Esophagus (tissue), 2 donors: Measurements from ENCODE around the gene PLEKHA4. TPM values are rescaled to one million over a fixed set of nuclear protein-coding genes. Genes with fewer than 3 reads are reported as not detected.
A peak's percentile ranks its signal among the peaks of the same experiment; 100 is the strongest.
"Not testable (repeated sequence)": the region's sequence is repeated elsewhere in the genome, so short reads cannot be mapped to it uniquely, and the experiment has no call there.

Experiments used
- H3K27ac ChIP-seq, 2 donors: one replicate each; pipeline ENCODE4 v1.5.1; 2013; ENCODE audit warnings: low read depth in 2 of 2, mild to moderate bottlenecking in 2 of 2, inconsistent platforms in 1 of 2, low read length in 1 of 2, moderate library complexity in 1 of 2
- H3K27me3 ChIP-seq, 2 donors: one replicate each; pipeline ENCODE4 v1.6.1; 2013; ENCODE audit warnings: low read length in 2 of 2, control low read depth in 1 of 2, mild to moderate bottlenecking in 1 of 2; ENCODE audit not compliant: insufficient read depth in 2 of 2, control insufficient read depth in 1 of 2
- H3K36me3 ChIP-seq, 2 donors: one replicate each; pipeline ENCODE4 v1.6.1; 2013; ENCODE audit warnings: low read length in 1 of 2; ENCODE audit not compliant: control insufficient read depth in 2 of 2, insufficient read depth in 2 of 2
- H3K4me1 ChIP-seq, 2 donors: one replicate each; pipeline ENCODE4 v1.6.1; 2013; ENCODE audit warnings: low read length in 1 of 2; ENCODE audit not compliant: control insufficient read depth in 2 of 2, insufficient read depth in 2 of 2
- H3K4me3 ChIP-seq, 2 donors: one replicate each; pipeline ENCODE4 v1.5.1; 2013; ENCODE audit warnings: low read length in 2 of 2, mild to moderate bottlenecking in 2 of 2, low read depth in 1 of 2, moderate library complexity in 1 of 2
- H3K9me3 ChIP-seq, 2 donors: one replicate each; pipeline ENCODE4 v1.6.1; 2013; ENCODE audit warnings: mild to moderate bottlenecking in 2 of 2, low read depth in 1 of 2, low read length in 1 of 2, moderate library complexity in 1 of 2; ENCODE audit not compliant: control insufficient read depth in 2 of 2, insufficient read depth in 1 of 2
- WGBS, 2 donors: extraction: QIAGEN DNeasy Blood & Tissue Kit; methylation state at CpG; one replicate each; pipeline ENCODE4 v1.1.7; 2013; 5-methylcytosine and 5-hydroxymethylcytosine counted together
- polyA plus RNA-seq, 2 donors: library from polyadenylated mRNA; stranded (reverse); fragments of 200-250 nt; gene quantifications; one replicate each; pipeline ENCODE4 v1.2.3, GENCODE V29; 2013
- donor health status: healthy with polysubstance abuse.
- donor health status: Bipolar disorder and iron deficiency.

Gene PLEKHA4
- polyA plus RNA-seq, 2 donors: 8.6 to 9.2 TPM

DNA sequence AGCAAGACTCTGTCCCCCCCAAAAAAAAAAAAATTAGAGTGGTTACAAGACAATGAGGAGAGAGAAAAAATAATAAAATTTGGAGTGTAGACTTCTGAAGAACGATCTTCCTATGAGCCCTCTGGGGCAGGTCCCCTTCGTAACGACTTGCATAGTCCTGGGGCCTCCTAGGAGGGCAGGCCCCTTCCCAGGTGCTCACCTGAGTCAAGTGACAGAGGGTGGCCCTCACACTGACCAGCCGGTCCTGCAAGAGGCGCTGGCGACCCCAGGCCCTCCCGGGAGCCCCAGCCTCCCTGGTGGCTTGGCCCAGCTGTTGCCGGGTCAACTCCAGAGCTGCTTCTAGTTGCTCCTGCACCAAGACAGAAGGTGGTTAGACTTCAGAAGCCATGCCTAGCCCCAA, 14.9 kb downstream of the PLEKHA4 start:
- 87 to 90% methylated on average over 8 of the region's 8 CpGs for WGBS, 2 donors
- no peaks in the 10 kb centered on the region for H3K4me1 ChIP-seq
- H3K36me3 ChIP-seq: no peaks in the 10 kb centered on the region
- H3K4me3 ChIP-seq: no peak overlapping the region
- no peaks in the 10 kb centered on the region for H3K9me3 ChIP-seq
- no peaks in the 10 kb centered on the region for H3K27me3 ChIP-seq
- no peak overlapping the region for H3K27ac ChIP-seq

DNA sequence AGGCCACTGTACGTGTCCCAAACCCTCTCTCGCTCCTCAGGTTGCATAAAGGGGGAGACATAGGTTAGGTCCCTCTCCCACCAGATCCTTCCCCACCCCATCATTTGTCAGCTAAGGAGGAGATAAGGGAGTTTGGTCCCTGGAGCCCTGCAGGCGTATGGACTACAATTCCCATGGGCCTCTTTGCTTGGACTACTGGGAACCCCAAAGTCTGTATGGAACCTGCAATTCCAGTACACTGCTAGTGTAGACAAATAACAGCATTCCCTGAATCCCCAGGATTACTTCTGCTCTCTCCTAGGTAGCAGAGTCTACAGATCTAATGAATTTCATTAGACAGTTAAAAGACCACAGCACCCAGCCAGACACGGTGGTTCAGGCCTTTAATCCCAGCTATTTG, 16.1 kb downstream of the PLEKHA4 start:
- Histone ChIP-seq H3K4me1 (no peaks in the 10 kb centered on the region), H3K4me3 (no peak overlapping the region), H3K27me3 (no peaks in the 10 kb centered on the region), H3K36me3 (no peaks in the 10 kb centered on the region), H3K9me3 (no peaks in the 10 kb centered on the region), H3K27ac (no peak overlapping the region)
- WGBS, 2 donors: 91 to 92% methylated on average over 4 of the region's 4 CpGs

DNA sequence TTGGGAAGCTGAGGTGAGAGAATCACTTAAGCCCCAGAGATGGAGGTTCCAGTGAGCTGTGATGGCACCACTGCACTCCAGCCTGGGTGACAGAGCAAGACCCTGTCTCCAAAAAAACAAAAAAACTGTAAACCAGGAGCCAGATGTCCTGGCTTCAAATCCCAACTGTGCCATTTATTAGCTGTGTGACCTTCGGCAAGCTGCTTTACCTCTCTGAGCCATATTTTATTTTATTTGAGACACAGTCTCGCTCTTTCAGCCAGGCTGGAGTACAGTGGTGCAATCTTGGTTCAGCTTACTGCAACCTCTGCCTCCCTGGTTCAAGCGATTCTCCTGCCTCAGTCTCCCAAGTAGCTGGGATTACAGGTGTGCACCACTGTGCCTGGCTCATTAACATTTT, 21.8 kb downstream of the PLEKHA4 start:
- not testable (repeated sequence) for H3K27ac ChIP-seq, H3K4me3 ChIP-seq, H3K27me3 ChIP-seq, H3K9me3 ChIP-seq, H3K4me1 ChIP-seq, H3K36me3 ChIP-seq
- 94 to 100% methylated on average over 3 of the region's 3 CpGs for WGBS, 2 donors

DNA sequence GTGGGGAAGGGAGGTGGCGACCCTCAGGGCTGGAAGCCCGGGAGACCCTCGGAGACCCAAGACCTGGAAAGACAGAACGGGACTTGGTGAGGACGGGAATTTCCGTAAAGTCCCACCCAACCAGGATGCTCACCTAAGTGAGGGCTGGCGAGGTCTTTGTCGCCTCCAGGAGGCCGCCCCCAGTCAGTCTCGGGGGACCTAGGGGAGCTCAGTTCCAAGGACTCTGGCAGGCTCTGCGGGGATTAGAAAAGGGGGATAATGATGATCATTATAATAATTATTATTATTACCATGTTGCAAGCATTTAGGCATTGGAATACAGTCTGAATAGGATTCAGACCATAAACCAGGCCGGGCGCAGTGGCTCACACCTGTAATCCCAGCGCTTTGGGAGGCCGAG, 23.0 kb downstream of the PLEKHA4 start:
- no peak overlapping the region for H3K27ac ChIP-seq
- no peaks in the 10 kb centered on the region for H3K27me3 ChIP-seq
- H3K4me1 ChIP-seq: no peaks in the 10 kb centered on the region
- 94 to 95% methylated on average over 15 of the region's 15 CpGs for WGBS, 2 donors
- no peaks in the 10 kb centered on the region for H3K9me3 ChIP-seq
- H3K36me3 ChIP-seq: peaks cover 0 to 3% of the 10 kb centered on the region in 2 donors
- no peak overlapping the region for H3K4me3 ChIP-seq

DNA sequence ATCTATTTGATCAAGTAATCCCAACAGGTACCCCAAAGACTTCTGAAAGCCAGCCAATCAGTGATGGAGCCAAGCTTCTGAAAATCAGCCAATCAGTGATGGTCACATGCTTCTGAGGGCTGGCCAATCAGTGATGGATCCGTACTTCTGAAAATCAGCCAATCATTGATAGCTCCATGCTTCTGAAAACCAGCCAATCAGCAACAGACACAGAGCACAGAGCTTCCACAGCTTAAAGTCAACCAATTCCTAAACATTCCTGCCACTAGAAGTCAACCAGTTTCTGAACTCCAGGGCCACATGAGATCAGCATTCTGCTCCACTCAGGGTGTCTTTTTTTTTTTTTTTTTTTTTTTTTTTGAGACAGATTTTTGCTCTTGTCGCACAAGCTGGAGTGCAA, 23.9 kb downstream of the PLEKHA4 start:
- Histone ChIP-seq H3K27ac (no peak overlapping the region), H3K4me1 (no peaks in the 10 kb centered on the region), H3K27me3 (no peaks in the 10 kb centered on the region), H3K36me3 (peaks cover 0 to 3% of the 10 kb centered on the region in 2 donors), H3K9me3 (no peaks in the 10 kb centered on the region), H3K4me3 (no peak overlapping the region)
- 83 to 88% methylated on average over 2 of the region's 2 CpGs for WGBS, 2 donors

DNA sequence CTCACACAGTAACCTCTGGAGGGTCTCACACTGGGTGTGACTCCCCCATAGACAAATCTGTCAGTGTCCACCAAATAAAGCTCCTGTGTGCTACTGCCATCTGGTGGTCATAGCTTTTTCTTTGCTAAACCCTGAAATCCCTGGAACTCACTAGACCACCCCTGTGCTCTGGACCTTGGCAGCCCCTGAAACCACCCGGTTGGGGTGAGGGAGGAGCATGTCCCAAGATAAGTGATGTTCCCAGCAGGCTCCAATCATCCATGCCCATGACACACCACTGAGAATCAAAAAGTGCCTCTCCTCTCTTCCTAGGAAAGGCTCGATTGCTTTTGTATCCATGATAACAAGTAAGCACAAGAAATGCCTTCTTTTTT, 25.6 kb downstream of the PLEKHA4 start:
- Histone ChIP-seq H3K27ac (no peak overlapping the region), H3K36me3 (peaks cover 0 to 3% of the 10 kb centered on the region in 2 donors), H3K27me3 (no peaks in the 10 kb centered on the region), H3K4me1 (no peaks in the 10 kb centered on the region), H3K9me3 (no peaks in the 10 kb centered on the region), H3K4me3 (no peak overlapping the region)
- 44% methylated on average over 2 of the region's 2 CpGs for WGBS, 2 donors

DNA sequence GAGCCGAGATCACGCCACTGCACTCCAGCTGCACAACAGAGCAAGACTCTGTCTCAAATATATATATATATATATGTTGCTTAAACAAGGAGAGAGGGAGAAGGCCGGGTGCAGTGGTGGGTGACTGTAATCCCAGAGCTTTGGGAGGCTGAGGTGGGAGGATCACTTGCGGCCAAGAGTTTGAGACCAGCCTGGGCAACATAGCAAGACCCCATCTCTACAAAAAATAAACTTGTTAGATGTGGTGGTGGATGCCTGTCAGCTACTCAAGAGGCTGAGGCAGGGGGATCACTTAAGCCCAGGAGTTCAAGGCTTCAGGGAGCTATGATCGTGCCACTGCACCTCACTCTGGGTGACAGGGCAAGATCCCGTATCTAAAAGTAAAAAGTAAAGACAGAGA, 26.8 kb downstream of the PLEKHA4 start:
- Histone ChIP-seq H3K27ac (no peak overlapping the region), H3K27me3 (no peaks in the 10 kb centered on the region), H3K4me1 (no peaks in the 10 kb centered on the region), H3K4me3 (no peak overlapping the region), H3K36me3 (peaks cover 0 to 3% of the 10 kb centered on the region in 2 donors), H3K9me3 (no peaks in the 10 kb centered on the region)
- WGBS, 2 donors: 91 to 94% methylated on average over 6 of the region's 6 CpGs

DNA sequence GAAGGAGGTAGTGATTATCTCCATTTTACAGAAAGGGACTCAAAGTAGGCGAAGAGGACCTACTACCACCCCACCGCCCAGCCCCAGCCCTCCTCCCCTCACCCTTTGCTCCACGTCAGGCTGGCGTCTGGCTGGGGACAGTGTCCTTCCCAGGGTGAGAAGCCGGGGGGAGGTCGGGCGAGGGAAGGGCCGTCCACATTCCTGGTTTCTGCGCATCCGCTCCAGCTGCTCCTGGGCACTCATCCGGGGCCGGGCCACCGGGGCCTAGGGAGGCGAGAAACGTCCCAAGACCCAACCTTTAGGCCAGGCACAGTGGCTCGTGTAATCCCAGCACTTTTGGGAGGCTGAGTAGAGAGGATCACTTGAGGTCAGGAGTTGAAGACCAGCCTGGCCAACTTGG, 27.4 kb downstream of the PLEKHA4 start:
- Histone ChIP-seq H3K27me3 (no peaks in the 10 kb centered on the region), H3K27ac (no peak overlapping the region), H3K4me3 (no peak overlapping the region), H3K36me3 (peaks cover 0 to 3% of the 10 kb centered on the region in 2 donors), H3K9me3 (no peaks in the 10 kb centered on the region), H3K4me1 (no peaks in the 10 kb centered on the region)
- 91 to 93% methylated on average over 16 of the region's 16 CpGs for WGBS, 2 donors

DNA sequence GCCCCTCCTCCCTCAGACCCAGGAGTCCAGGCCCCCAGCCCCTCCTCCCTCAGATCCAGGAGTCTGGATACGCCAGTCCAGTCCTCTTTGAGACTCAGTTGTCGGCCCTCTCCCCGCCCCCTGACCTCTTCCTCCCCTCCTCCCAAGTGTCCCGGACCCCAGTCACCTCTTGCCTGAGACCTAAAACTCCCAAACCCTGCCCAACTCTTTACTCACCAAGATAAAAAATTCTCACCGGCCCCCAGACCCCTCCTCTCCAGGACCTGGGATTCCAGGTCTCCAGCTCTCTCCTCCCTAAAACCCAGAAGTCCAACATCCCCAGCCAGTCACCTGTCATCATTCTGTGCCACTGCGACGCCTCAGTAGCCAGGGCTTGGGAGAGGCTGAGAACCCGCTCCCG, 30.7 kb downstream of the PLEKHA4 start:
- H3K27me3 ChIP-seq: no peaks in the 10 kb centered on the region
- H3K4me1 ChIP-seq: no peaks in the 10 kb centered on the region
- H3K27ac ChIP-seq: no peak overlapping the region
- 78 to 80% methylated on average over 9 of the region's 9 CpGs for WGBS, 2 donors
- no peak overlapping the region for H3K4me3 ChIP-seq
- H3K36me3 ChIP-seq: no peaks in the 10 kb centered on the region
- no peaks in the 10 kb centered on the region for H3K9me3 ChIP-seq

DNA sequence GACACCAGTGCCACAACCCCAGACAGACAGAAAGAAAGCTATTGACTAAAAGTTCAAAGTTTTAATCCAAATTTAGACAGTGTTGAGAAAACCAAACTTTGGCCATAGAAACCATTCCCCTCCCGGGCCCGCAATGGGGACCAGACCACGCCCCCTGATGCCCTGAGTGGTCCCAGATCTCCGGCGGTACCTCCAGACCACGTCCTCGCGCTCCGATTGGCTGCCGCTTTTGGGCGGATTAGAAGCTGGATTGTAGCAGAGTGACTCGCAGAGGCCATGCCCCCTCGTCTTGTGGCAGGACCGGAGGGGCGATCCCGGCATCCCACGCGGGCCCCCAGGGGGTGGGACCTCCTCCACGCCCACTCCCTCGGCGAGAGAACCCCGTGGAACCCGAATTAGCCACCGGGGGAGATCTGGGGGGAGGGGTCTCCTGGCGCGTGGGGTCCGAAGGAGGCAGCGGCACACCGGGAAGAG, 31.3 kb downstream of the PLEKHA4 start:
- H3K27me3 ChIP-seq: no peaks in the 10 kb centered on the region
- no peaks in the 10 kb centered on the region for H3K9me3 ChIP-seq
- no peak overlapping the region for H3K4me3 ChIP-seq
- H3K27ac ChIP-seq: peak overlapping the region; percentile 26 to 44
- 30 to 35% methylated on average over 29 of the region's 29 CpGs for WGBS, 2 donors
- no peaks in the 10 kb centered on the region for H3K36me3 ChIP-seq
- no peaks in the 10 kb centered on the region for H3K4me1 ChIP-seq
